ENCODE results near the gene GOT2. TPM values are rescaled to one million over a fixed set of nuclear protein-coding genes. Genes with fewer than 3 reads are reported as not detected.
"Not testable (repeated sequence)": the region's sequence is repeated elsewhere in the genome, so short reads cannot be mapped to it uniquely, and the experiment has no call there.

Gene GOT2
- total and polyA plus RNA-seq, 2 of the 8 experiments (the other 6 are each of a cell fraction or from before 2014, with no cell fraction given): 62.9 to 223 TPM

DNA sequence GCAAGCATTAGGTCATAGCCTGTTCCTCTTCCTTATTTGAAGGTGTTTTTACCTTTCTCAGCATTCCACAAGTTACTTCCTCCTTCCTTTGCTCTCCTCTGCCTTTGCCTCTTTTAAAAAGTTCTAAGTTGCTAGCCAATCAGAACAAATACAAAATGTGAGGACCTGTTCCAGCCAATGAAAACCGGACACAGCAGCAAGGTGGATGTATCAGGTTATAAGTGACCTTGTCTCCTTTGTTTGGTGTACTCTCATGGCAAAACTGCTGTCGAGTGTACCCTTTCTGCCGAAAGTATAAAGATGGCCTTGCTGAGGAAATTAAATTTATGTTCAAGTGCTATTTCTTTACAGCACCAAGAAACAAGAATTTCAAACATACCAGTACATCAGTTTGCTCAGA lies 2.2 kb upstream of the GOT2 start:
- H4K8ac ChIP-seq (ENCODE audit: extremely low read depth, insufficient read depth, low read length); H2BK12ac ChIP-seq (ENCODE audit: low read depth, low read length); H3K18ac ChIP-seq (ENCODE audit: extremely low read depth, low read length); H2BK5ac ChIP-seq (ENCODE audit: low read depth, low read length); H3K9ac ChIP-seq (replicated peaks in 1 of 4; ENCODE audit: extremely low read depth in 1 of 4, low read depth in 3 of 4, low read length in 3 of 4); H3K56ac ChIP-seq (replicated peaks; ENCODE audit: insufficient read length, low read depth, low read length); H4K20me1 ChIP-seq (replicated peaks in 1 of 2; ENCODE audit: control insufficient read depth in 1 of 2, insufficient read depth in 2 of 2, low read length in 2 of 2); H3K4ac ChIP-seq (replicated peaks; ENCODE audit: insufficient read length, low read depth, low read length); H4K5ac ChIP-seq (ENCODE audit: insufficient read length, low read depth, low read length); H4K91ac ChIP-seq (replicated peaks; ENCODE audit: insufficient read length, low read length); H3K23me2 ChIP-seq (ENCODE audit: low read depth, low read length); CTCF ChIA-PET (ENCODE audit: partially characterized antibody); DNase-seq (ENCODE audit: low read depth in 1 of 2, low spot score in 2 of 2); H2AK5ac ChIP-seq (ENCODE audit: low read depth, low read length); H2BK120ac ChIP-seq (replicated peaks; ENCODE audit: low read depth, low read length); H2BK20ac ChIP-seq (ENCODE audit: low read length); H3K36me3 ChIP-seq (ENCODE audit: control insufficient read depth in 2 of 4, insufficient read depth in 4 of 4, low read length in 3 of 4); H3K4me1 ChIP-seq (replicated peaks in 1 of 4; ENCODE audit: control insufficient read depth in 3 of 4, insufficient read depth in 4 of 4, low read length in 3 of 4); H3K79me1 ChIP-seq (ENCODE audit: low read depth, low read length); H3K27me3 ChIP-seq (replicated peaks in 1 of 4; ENCODE audit: control insufficient read depth in 3 of 4, extremely low read depth in 1 of 4, insufficient read depth in 3 of 4, low read length in 3 of 4); H2AFZ ChIP-seq (ENCODE audit: low read length); H3K14ac ChIP-seq (ENCODE audit: insufficient read length); H3K4me3 ChIP-seq (ENCODE audit: extremely low read depth in 1 of 4, insufficient read depth in 2 of 4, low read depth in 3 of 4, low read length in 4 of 4); H3K23ac ChIP-seq (ENCODE audit: insufficient read length); H3K27ac ChIP-seq (ENCODE audit: low read depth, low read length); H3K9me3 ChIP-seq (ENCODE audit: insufficient read depth in 2 of 2, low read depth in 1 of 2, low read length in 1 of 2); H3K4me2 ChIP-seq (ENCODE audit: insufficient read depth in 1 of 2, low read depth in 2 of 2, low read length in 2 of 2); FAIRE-seq; H2BK15ac ChIP-seq (ENCODE audit: low read length): not testable (repeated sequence)
- POLR2A ChIA-PET (ENCODE audit: partially characterized antibody): interaction anchor here (1.2 kb wide), 1 partner anchor 19 kb away, joined by 4 read pairs; no protein-coding TSS in a partner anchor
- H3K79me2 ChIP-seq (ENCODE audit: control insufficient read depth in 1 of 2, insufficient read depth in 2 of 2, low read length in 2 of 2): peaks cover 4 to 21% of the 10 kb centered on the region in 2 experiments; a peak in 3 of 4 replicates
- WGBS, 2 experiments (ENCODE audit: extremely low coverage in 1 of 2, insufficient coverage in 1 of 2, insufficient read length in 1 of 2, insufficient replicate concordance in 2 of 2, low coverage in 1 of 2, low lambda C conversion rate in 2 of 2, missing lambda C conversion rate in 1 of 2): 87% methylated on average over 3 of the region's 3 CpGs; no CpG with 5 or more reads in 1 of the 2 experiments
